Thyroid gland (tissue), 4 donors: ENCODE data around the gene KCNQ1. TPM values are rescaled to one million over a fixed set of nuclear protein-coding genes. Genes with fewer than 3 reads are reported as not detected.

ENCODE experiments used
- DNase-seq, 2 donors: peaks; one replicate each; pipeline ENCODE4 v3.0.0-alpha.2; 2019
- H3K27ac ChIP-seq, 3 donors: fragments of 200-600 bp; sonication (generic); 1 replicate in 2 of 3; 2 replicates in 1 of 3; pipeline ENCODE4 v1.5.1; 2016 to 2019; ENCODE audit warnings: mild to moderate bottlenecking in 1 of 3, moderate library complexity in 1 of 3
- H3K27me3 ChIP-seq: fragments of 200-600 bp; sonication (generic); one replicate; pipeline ENCODE4 v1.5.1; 2019
- H3K36me3 ChIP-seq, 2 donors: fragments of 200-600 bp; sonication (generic); one replicate each; pipeline ENCODE4 v1.5.1; 2016 to 2019
- H3K4me1 ChIP-seq, 2 donors: fragments of 200-600 bp; sonication (generic); one replicate each; pipeline ENCODE4 v1.5.1; 2017 to 2019
- H3K4me3 ChIP-seq, 3 donors: fragments of 200-600 bp; sonication (generic); replicated peaks in 1 of 3; 1 replicate in 2 of 3; 2 replicates in 1 of 3; pipeline ENCODE4 v1.5.1; 2016; ENCODE audit warnings: mild to moderate bottlenecking in 1 of 3
- H3K9me3 ChIP-seq: fragments of 200-600 bp; sonication (generic); one replicate; pipeline ENCODE4 v1.5.1; 2017
- CTCF ChIP-seq, 6 experiments: fragments of 200-600 bp in 3 of 6; fragments of 450-650 bp in 3 of 6; sonication (generic) in 3 of 6; IDR thresholded peaks; one replicate each; pipeline ENCODE4 v1.5.1; 2016 to 2019; ENCODE audit warnings: antibody characterized with exemption in 6 of 6, mild to moderate bottlenecking in 2 of 6, inconsistent platforms in 1 of 6, moderate library complexity in 1 of 6
- POLR2A ChIP-seq, 2 donors: fragments of 450-650 bp; IDR thresholded peaks; one replicate each; pipeline ENCODE4 v1.6.1; 2017; ENCODE audit warnings: antibody characterized with exemption in 2 of 2, mild to moderate bottlenecking in 2 of 2, moderate library complexity in 1 of 2
- WGBS, 2 donors: methylation state at CpG; one replicate each; pipeline ENCODE4 v1.1.5; 2017; 5-methylcytosine and 5-hydroxymethylcytosine counted together
- intact Hi-C: fragments of 100-400 bp; cut with DNase I; formaldehyde crosslinking; loops from one replicate; pipeline ENCODE4 v1.15.1; 2023
- total RNA-seq, 4 donors: library from RNA; depleted of rRNA; stranded (reverse); fragments of >200 nt; gene quantifications; one replicate each; pipeline ENCODE4 v1.2.3, GENCODE V29; 2016

The KCNQ1 gene
- total RNA-seq, 4 donors from 2014 or later = 51.3 to 103 (median 97.8) TPM

- no peak for TF ChIP-seq CTCF (IDR thresholded peaks at IDR 0.05)
- TF ChIP-seq POLR2A (IDR thresholded peaks at IDR 0.05) = no peak
- intact Hi-C loops = no loop called here
- H3K9me3 ChIP-seq = no peaks in the 10 kb centered on the region
- H3K4me3 ChIP-seq = no peak overlapping the region
- H3K36me3 ChIP-seq = no peaks in the 10 kb centered on the region
- no peaks in the 10 kb centered on the region for H3K27me3 ChIP-seq
- peaks cover 22 to 34% of the 10 kb centered on the region in 2 donors for H3K4me1 ChIP-seq
- 91 to 95% methylated on average over 24 of the region's 24 CpGs for WGBS, 2 donors
- DNase-seq = peak; percentile 1 to 3
- no peak overlapping the region for H3K27ac ChIP-seq
Observed at GRCh38 chr11:2518111-2518982, 73.5 kb downstream of the KCNQ1 start.

DNA sequence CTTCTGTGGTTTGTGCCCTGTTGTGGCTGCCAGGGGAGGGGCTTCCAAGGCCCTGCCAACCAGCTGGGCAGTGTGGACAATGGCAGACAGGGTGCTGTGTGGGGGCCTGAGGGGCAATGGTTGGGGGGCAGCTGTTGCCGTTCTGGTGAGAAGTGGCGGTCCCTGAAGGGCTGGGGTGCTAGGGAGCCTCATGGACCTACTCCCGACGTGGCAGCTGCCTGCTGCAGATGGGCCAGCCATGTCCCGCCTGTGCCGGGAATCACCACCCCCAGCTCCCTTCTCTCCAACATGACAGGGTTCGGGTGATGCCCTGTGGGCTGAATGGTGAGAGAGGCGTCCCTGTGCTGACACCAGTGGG is 74.2 kb downstream of the KCNQ1 start:
- TF ChIP-seq CTCF (IDR thresholded peaks at IDR 0.05) (no peak), POLR2A (IDR thresholded peaks at IDR 0.05) (no peak)
- intact Hi-C loops = no loop called here
- Histone ChIP-seq H3K27ac (no peak overlapping the region), H3K4me1 (peaks cover 23 to 36% of the 10 kb centered on the region in 2 donors), H3K27me3 (no peaks in the 10 kb centered on the region), H3K4me3 (no peak overlapping the region), H3K36me3 (no peaks in the 10 kb centered on the region), H3K9me3 (no peaks in the 10 kb centered on the region)
- 75 to 82% methylated on average over 8 of the region's 8 CpGs for WGBS, 2 donors
- peak in 1 of 2 donors; percentile 2 for DNase-seq

DNA sequence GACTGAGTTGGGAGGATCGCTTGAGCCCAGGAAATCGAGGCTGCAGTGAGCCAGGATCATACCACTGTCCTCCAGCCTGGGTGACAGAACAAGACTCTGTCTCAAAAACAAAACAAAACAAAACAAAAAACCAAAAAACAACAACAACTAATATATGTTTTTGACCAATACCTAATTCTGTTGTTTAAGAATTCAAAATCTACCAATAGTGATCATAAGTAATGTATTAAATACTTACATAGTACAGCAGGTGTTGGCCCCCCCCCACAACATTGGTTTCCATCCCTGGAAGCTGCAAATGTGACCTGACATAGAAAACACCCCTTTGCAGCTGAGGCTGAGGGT is 74.7 kb downstream of the KCNQ1 start:
- intact Hi-C loops = no loop called here
- no peak overlapping the region for H3K4me3 ChIP-seq
- H3K27me3 ChIP-seq = no peaks in the 10 kb centered on the region
- no peaks in the 10 kb centered on the region for H3K36me3 ChIP-seq
- peak in 1 of 2 donors; percentile 0 for DNase-seq
- peaks cover 28 to 41% of the 10 kb centered on the region in 2 donors for H3K4me1 ChIP-seq
- 85 to 98% methylated on average over 2 of the region's 2 CpGs for WGBS, 2 donors
- H3K9me3 ChIP-seq = no peaks in the 10 kb centered on the region
- TF ChIP-seq CTCF (IDR thresholded peaks at IDR 0.05) = no peak
- no peak for TF ChIP-seq POLR2A (IDR thresholded peaks at IDR 0.05)
- no peak overlapping the region for H3K27ac ChIP-seq

GRCh38 chr11:2519862-2520735 is 75.3 kb downstream of the KCNQ1 start:
- no peak overlapping the region for H3K4me3 ChIP-seq
- DNase-seq = peak; percentile 12 to 20
- 88 to 95% methylated on average over 13 to 16 of the region's 24 CpGs for WGBS, 2 donors
- no peaks in the 10 kb centered on the region for H3K36me3 ChIP-seq
- H3K27ac ChIP-seq = peak overlapping the region; percentile 75 to 85 (median 77)
- no peaks in the 10 kb centered on the region for H3K27me3 ChIP-seq
- TF ChIP-seq POLR2A (IDR thresholded peaks at IDR 0.05) (no peak), CTCF (IDR thresholded peaks at IDR 0.05) (no peak)
- no peaks in the 10 kb centered on the region for H3K9me3 ChIP-seq
- H3K4me1 ChIP-seq = peaks cover 35 to 47% of the 10 kb centered on the region in 2 donors
- intact Hi-C loops = loop anchor here (10.0 kb wide), 1 partner anchor 315 kb away; no protein-coding TSS in a partner anchor
